Smooth muscle cell (in vitro differentiated cells): Measurements from ENCODE around the gene MINDY3. TPM values are rescaled to one million over a fixed set of nuclear protein-coding genes. Genes with fewer than 3 reads are reported as not detected.
"Not testable (repeated sequence)": the region's sequence is repeated elsewhere in the genome, so short reads cannot be mapped to it uniquely, and the experiment has no call there.

Experiments
- DNase-seq: peaks from one replicate; lab custom pipeline; 2025; ENCODE audit not compliant: unreplicated experiment; lab: John Stamatoyannopoulos, UW
- H2AFZ ChIP-seq: fragments of 200-600 bp; sonication (generic); 2 replicates; pipeline ENCODE4 v1.6.0; 2016; ENCODE audit warnings: antibody characterized with exemption, low read depth, mild to moderate bottlenecking
- H3F3A ChIP-seq: fragments of 200-600 bp; sonication (generic); 2 replicates; pipeline ENCODE4 v1.6.0; 2017; ENCODE audit warnings: antibody characterized with exemption, low read depth
- H3K27ac ChIP-seq: fragments of 200-600 bp; sonication (generic); 2 replicates; pipeline ENCODE4 v1.5.1; 2016; ENCODE audit warnings: low read depth, mild to moderate bottlenecking
- H3K27me3 ChIP-seq: fragments of 200-600 bp; sonication (generic); 2 replicates; pipeline ENCODE4 v1.6.1; 2016; ENCODE audit warnings: low read depth, mild to moderate bottlenecking
- H3K36me3 ChIP-seq: fragments of 200-600 bp; sonication (generic); 2 replicates; pipeline ENCODE4 v1.5.1; 2016; ENCODE audit warnings: low read depth
- H3K4me1 ChIP-seq: fragments of 200-600 bp; sonication (generic); 2 replicates; pipeline ENCODE4 v1.5.1; 2016; ENCODE audit warnings: low read depth
- H3K4me2 ChIP-seq: fragments of 200-600 bp; sonication (generic); 2 replicates; pipeline ENCODE4 v1.6.0; 2016; ENCODE audit warnings: mild to moderate bottlenecking
- H3K4me3 ChIP-seq: fragments of 200-600 bp; sonication (generic); 2 replicates; pipeline ENCODE4 v1.5.1; 2016; ENCODE audit warnings: mild to moderate bottlenecking
- H3K79me2 ChIP-seq: fragments of 200-600 bp; sonication (generic); 2 replicates; pipeline ENCODE4 v1.6.0; 2016; ENCODE audit warnings: low read depth, mild to moderate bottlenecking
- H3K9ac ChIP-seq: fragments of 200-600 bp; sonication (generic); 2 replicates; pipeline ENCODE4 v1.6.0; 2016; ENCODE audit warnings: low read depth
- H3K9me3 ChIP-seq: fragments of 200-600 bp; sonication (generic); replicated peaks from 2 replicates; pipeline ENCODE4 v1.5.1; 2016; ENCODE audit warnings: low read depth
- H4K20me1 ChIP-seq: fragments of 200-600 bp; sonication (generic); 2 replicates; pipeline ENCODE4 v1.6.0; 2016; ENCODE audit warnings: low read depth
- CTCF ChIP-seq: fragments of 200-600 bp; sonication (generic); IDR thresholded peaks from 2 replicates; pipeline ENCODE4 v1.5.1; 2017; ENCODE audit warnings: borderline replicate concordance, mild to moderate bottlenecking, antibody characterized with exemption; ENCODE audit not compliant: insufficient read depth, poor library complexity, severe bottlenecking
- WGBS: methylation state at CpG from one replicate; pipeline ENCODE4 v1.1.7; 2016; ENCODE audit warnings: low lambda C conversion rate; 5-methylcytosine and 5-hydroxymethylcytosine counted together
- polyA plus RNA-seq: library from polyadenylated mRNA; unstranded; fragments of >200 nt; fragmentation: Nextera tagmentation; extraction: Ambion mirVana; gene quantifications from 2 replicates; pipeline ENCODE4 v1.2.1, GENCODE V29; 2016
- total RNA-seq: library from RNA; depleted of rRNA; stranded (reverse); fragments of >200 nt; gene quantifications from 2 replicates; pipeline ENCODE4 v1.2.3, GENCODE V29; 2014

The MINDY3 gene
- total and polyA plus RNA-seq, 2 experiments from 2014 or later = 16.9 to 32.2 TPM

GRCh38 chr10:15764892-15765454 is 95.3 kb downstream of the MINDY3 start:
- no peak for DNase-seq
- Histone ChIP-seq H3K4me1 (no peaks in the 10 kb centered on the region), H3K9ac (no peak overlapping the region), H3K4me3 (no peak overlapping the region), H3K36me3 (no peaks in the 10 kb centered on the region), H3K27me3 (no peaks in the 10 kb centered on the region), H3K4me2 (no peak overlapping the region), H2AFZ (no peak overlapping the region), H3K27ac (no peak overlapping the region), H3F3A (no peaks in the 10 kb centered on the region), H4K20me1 (no peaks in the 10 kb centered on the region), H3K9me3 (no peaks in the 10 kb centered on the region), H3K79me2 (no peaks in the 10 kb centered on the region)
- TF ChIP-seq CTCF = no peak
- WGBS = 93% methylated on average over 2 of the region's 2 CpGs

- no peak overlapping the region for H3K9ac ChIP-seq
- H3F3A ChIP-seq = no peaks in the 10 kb centered on the region
- no peak overlapping the region for H2AFZ ChIP-seq
- H3K36me3 ChIP-seq = no peaks in the 10 kb centered on the region
- H3K4me1 ChIP-seq = no peaks in the 10 kb centered on the region
- peaks cover under 1% of the 10 kb centered on the region for H3K27me3 ChIP-seq
- no peak for TF ChIP-seq CTCF
- H3K79me2 ChIP-seq = no peaks in the 10 kb centered on the region
- WGBS = 97% methylated on average over 8 of the region's 8 CpGs
- H4K20me1 ChIP-seq = no peaks in the 10 kb centered on the region
- H3K27ac ChIP-seq = no peak overlapping the region
- no peak overlapping the region for H3K4me3 ChIP-seq
- no peak overlapping the region for H3K4me2 ChIP-seq
- no peaks in the 10 kb centered on the region for H3K9me3 ChIP-seq
- no peak for DNase-seq
Measured at GRCh38 chr10:15763006-15763405, 97.3 kb downstream of the MINDY3 start.

- not testable (repeated sequence) for H4K20me1 ChIP-seq, H3K4me1 ChIP-seq, H3K4me2 ChIP-seq, H3K79me2 ChIP-seq, H3K27ac ChIP-seq, DNase-seq, H3K9ac ChIP-seq, H3F3A ChIP-seq, H3K9me3 ChIP-seq, H2AFZ ChIP-seq, H3K27me3 ChIP-seq, H3K4me3 ChIP-seq, H3K36me3 ChIP-seq
- 96% methylated on average over 6 of the region's 6 CpGs for WGBS
Measured at GRCh38 chr10:15762239-15762638, 98.1 kb downstream of the MINDY3 start.

GRCh38 chr10:15761224-15761623 is 99.1 kb downstream of the MINDY3 start:
- H3K4me2 ChIP-seq, H3K27me3 ChIP-seq, H3K4me3 ChIP-seq, H3F3A ChIP-seq, H3K9me3 ChIP-seq, H2AFZ ChIP-seq, H3K27ac ChIP-seq, H3K9ac ChIP-seq, DNase-seq, H3K79me2 ChIP-seq, H3K4me1 ChIP-seq, H4K20me1 ChIP-seq, H3K36me3 ChIP-seq: not testable (repeated sequence)
- 95% methylated on average over 4 of the region's 4 CpGs for WGBS

GRCh38 chr10:15760681-15761080 is 99.6 kb downstream of the MINDY3 start:
- Histone ChIP-seq H2AFZ (no peak overlapping the region), H3K79me2 (no peaks in the 10 kb centered on the region), H3K4me2 (no peak overlapping the region), H3F3A (no peaks in the 10 kb centered on the region), H3K27me3 (peaks cover 4% of the 10 kb centered on the region), H3K9ac (no peak overlapping the region), H4K20me1 (no peaks in the 10 kb centered on the region), H3K4me1 (no peaks in the 10 kb centered on the region), H3K9me3 (no peaks in the 10 kb centered on the region), H3K27ac (no peak overlapping the region), H3K4me3 (no peak overlapping the region), H3K36me3 (no peaks in the 10 kb centered on the region)
- DNase-seq = no peak
- no peak for TF ChIP-seq CTCF
- 91% methylated on average over 2 of the region's 2 CpGs for WGBS
